ENCODE data around the gene IFT57. TPM values are rescaled to one million over a fixed set of nuclear protein-coding genes. Genes with fewer than 3 reads are reported as not detected.
"Not testable (repeated sequence)": the region's sequence is repeated elsewhere in the genome, so short reads cannot be mapped to it uniquely, and the experiment has no call there.

The IFT57 gene
- total RNA-seq, 4 donors from 2014 or later: 38.2 to 78.0 (median 57.4) TPM

GRCh38 chr3:108159105-108159504 is 63.1 kb downstream of the IFT57 start:
- intact Hi-C loops (cut with DNase I; ENCODE audit: low total_unique reads) (no loop called here), in situ Hi-C loops (cut with MboI; ENCODE audit: low pct_ligation_motif_present in 1 of 4, low pct_unique_long_range_greater_than_20kb in 1 of 4, low sequenced_read_pairs in 3 of 4) (loop anchor here in 1 of 4 donors (10.0 kb wide), 1 partner anchor 316 kb away; no protein-coding TSS in a partner anchor)
- TF ChIP-seq CTCF (IDR thresholded peaks at IDR 0.05): no peak
- TF ChIP-seq POLR2AphosphoS5 (IDR thresholded peaks at IDR 0.05): no peak
- TF ChIP-seq EP300 (IDR thresholded peaks at IDR 0.05; ENCODE audit: low read depth): no peak
- no peak for TF ChIP-seq POLR2A (IDR thresholded peaks at IDR 0.05)
- no peak for DNase-seq
- no peaks in the 10 kb centered on the region for H3K4me1 ChIP-seq
- H3K4me3 ChIP-seq: no peak overlapping the region
- H3K36me3 ChIP-seq: peaks cover 0 to 7% (median 2%) of the 10 kb centered on the region in 4 donors
- 94 to 98% methylated on average over 2 to 7 of the region's 7 CpGs for WGBS, 2 donors (ENCODE audit: low coverage in 1 of 2)
- H3K27ac ChIP-seq: no peak overlapping the region
- H3K9me3 ChIP-seq: no peaks in the 10 kb centered on the region
- H3K27me3 ChIP-seq: no peaks in the 10 kb centered on the region

GRCh38 chr3:108158251-108158650 is 64.0 kb downstream of the IFT57 start:
- H3K9me3 ChIP-seq: no peaks in the 10 kb centered on the region
- peaks cover 0 to 7% (median 2%) of the 10 kb centered on the region in 4 donors for H3K36me3 ChIP-seq
- H3K4me3 ChIP-seq: no peak overlapping the region
- WGBS, 2 donors (ENCODE audit: low coverage in 1 of 2): 83 to 92% methylated on average over 1 of the region's 1 CpG
- no peak overlapping the region for H3K27ac ChIP-seq
- no peak for DNase-seq
- H3K4me1 ChIP-seq: peaks cover 0 to 7% (median 0%) of the 10 kb centered on the region in 4 donors
- H3K27me3 ChIP-seq: no peaks in the 10 kb centered on the region
- intact Hi-C loops (cut with DNase I; ENCODE audit: low total_unique reads): no loop called here
- in situ Hi-C loops (cut with MboI; ENCODE audit: low pct_ligation_motif_present in 1 of 4, low pct_unique_long_range_greater_than_20kb in 1 of 4, low sequenced_read_pairs in 3 of 4): loop anchor here in 1 of 4 donors (10.0 kb wide), 1 partner anchor 317 kb away; no protein-coding TSS in a partner anchor
- TF ChIP-seq CTCF (IDR thresholded peaks at IDR 0.05): no peak
- TF ChIP-seq POLR2AphosphoS5 (IDR thresholded peaks at IDR 0.05): no peak
- TF ChIP-seq POLR2A (IDR thresholded peaks at IDR 0.05): no peak
- TF ChIP-seq EP300 (IDR thresholded peaks at IDR 0.05; ENCODE audit: low read depth): no peak

GRCh38 chr3:108157273-108157672 is 65.0 kb downstream of the IFT57 start:
- no peaks in the 10 kb centered on the region for H3K27me3 ChIP-seq
- no peaks in the 10 kb centered on the region for H3K9me3 ChIP-seq
- H3K27ac ChIP-seq: no peak overlapping the region
- no peak for DNase-seq
- no peak for TF ChIP-seq POLR2AphosphoS5 (IDR thresholded peaks at IDR 0.05)
- no peak for TF ChIP-seq CTCF (IDR thresholded peaks at IDR 0.05)
- TF ChIP-seq POLR2A (IDR thresholded peaks at IDR 0.05): no peak
- no peak for TF ChIP-seq EP300 (IDR thresholded peaks at IDR 0.05; ENCODE audit: low read depth)
- 95 to 96% methylated on average over 2 of the region's 2 CpGs for WGBS, 2 donors (ENCODE audit: low coverage in 1 of 2)
- H3K4me1 ChIP-seq: peaks cover 0 to 7% (median 0%) of the 10 kb centered on the region in 4 donors
- intact Hi-C loops (cut with DNase I; ENCODE audit: low total_unique reads) (no loop called here), in situ Hi-C loops (cut with MboI; ENCODE audit: low pct_ligation_motif_present in 1 of 4, low pct_unique_long_range_greater_than_20kb in 1 of 4, low sequenced_read_pairs in 3 of 4) (loop anchor here in 1 of 4 donors (10.0 kb wide), 1 partner anchor 318 kb away; no protein-coding TSS in a partner anchor)
- no peak overlapping the region for H3K4me3 ChIP-seq
- H3K36me3 ChIP-seq: peaks cover 0 to 7% (median 2%) of the 10 kb centered on the region in 4 donors

GRCh38 chr3:108156312-108156853 is 65.8 kb downstream of the IFT57 start:
- no peak for DNase-seq
- Histone ChIP-seq H3K36me3 (peaks cover 0 to under 1% (median 0%) of the 10 kb centered on the region in 4 donors), H3K4me3 (no peak overlapping the region), H3K4me1 (peaks cover 0 to 7% (median 0%) of the 10 kb centered on the region in 4 donors), H3K27me3 (no peaks in the 10 kb centered on the region), H3K9me3 (no peaks in the 10 kb centered on the region), H3K27ac (no peak overlapping the region)
- WGBS, 2 donors (ENCODE audit: low coverage in 1 of 2): 89 to 95% methylated on average over 4 of the region's 4 CpGs
- in situ Hi-C loops (cut with MboI; ENCODE audit: low pct_ligation_motif_present in 1 of 4, low pct_unique_long_range_greater_than_20kb in 1 of 4, low sequenced_read_pairs in 3 of 4): loop anchor here in 1 of 4 donors (10.0 kb wide), 1 partner anchor 318 kb away; no protein-coding TSS in a partner anchor
- intact Hi-C loops (cut with DNase I; ENCODE audit: low total_unique reads): no loop called here
- TF ChIP-seq POLR2AphosphoS5 (IDR thresholded peaks at IDR 0.05) (no peak), CTCF (IDR thresholded peaks at IDR 0.05) (no peak), EP300 (IDR thresholded peaks at IDR 0.05; ENCODE audit: low read depth) (no peak), POLR2A (IDR thresholded peaks at IDR 0.05) (no peak)

GRCh38 chr3:108155642-108156041 is 66.6 kb downstream of the IFT57 start:
- in situ Hi-C loops (cut with MboI; ENCODE audit: low pct_ligation_motif_present in 1 of 4, low pct_unique_long_range_greater_than_20kb in 1 of 4, low sequenced_read_pairs in 3 of 4): loop anchor here in 1 of 4 donors (10.0 kb wide), 1 partner anchor 319 kb away; no protein-coding TSS in a partner anchor
- WGBS, 2 donors (ENCODE audit: low coverage in 1 of 2): 97 to 100% methylated on average over 3 to 4 of the region's 4 CpGs
- DNase-seq; H3K4me3 ChIP-seq; H3K36me3 ChIP-seq; H3K4me1 ChIP-seq; H3K9me3 ChIP-seq; intact Hi-C loops (cut with DNase I; ENCODE audit: low total_unique reads); H3K27me3 ChIP-seq; H3K27ac ChIP-seq: not testable (repeated sequence)

Measured in transverse colon (tissue), 4 donors.